Colonic mucosa (tissue), 4 donors: ENCODE data around the gene GNAO1. TPM values are rescaled to one million over a fixed set of nuclear protein-coding genes. Genes with fewer than 3 reads are reported as not detected.
A peak's percentile ranks its signal among the peaks of the same experiment; 100 is the strongest.

Experiments
- DNase-seq: peaks from one replicate; pipeline ENCODE4 v3.0.0-alpha.2; 2020
- H3K27ac ChIP-seq: fragments of 200-600 bp; one replicate; pipeline ENCODE4 v1.8.0; 2021
- H3K27me3 ChIP-seq: fragments of 200-600 bp; one replicate; pipeline ENCODE4 v1.8.0; 2021
- H3K36me3 ChIP-seq: fragments of 200-600 bp; one replicate; pipeline ENCODE4 v1.8.0; 2021
- H3K4me1 ChIP-seq: fragments of 200-600 bp; one replicate; pipeline ENCODE4 v1.8.0; 2021; ENCODE audit warnings: mild to moderate bottlenecking
- H3K4me3 ChIP-seq: fragments of 200-600 bp; one replicate; pipeline ENCODE4 v1.8.0; 2021
- H3K9ac ChIP-seq, 2 donors: one replicate each; pipeline ENCODE4 v1.7.0; 2013; ENCODE audit warnings: control low read depth in 2 of 2, low read depth in 2 of 2, low read length in 2 of 2
- H3K9me3 ChIP-seq: fragments of 200-600 bp; one replicate; pipeline ENCODE4 v1.8.0; 2021
- CTCF ChIP-seq: fragments of 200-600 bp; IDR thresholded peaks from one replicate; pipeline ENCODE4 v1.8.0; 2022; ENCODE audit warnings: antibody characterized with exemption, mild to moderate bottlenecking
- intact Hi-C: fragments of 100-400 bp; cut with DNase I; formaldehyde crosslinking; loops from one replicate; pipeline ENCODE4 v1.14.1; 2022
- total RNA-seq, 2 donors: library from RNA; stranded (reverse); fragmentation: NEBNext Ultra II Directional in 1 of 2; extraction: Animal tissue kit (Norgen Biotek cat#: 25700) in 1 of 2; gene quantifications; one replicate each; pipeline ENCODE4 v1.2.1, GENCODE V29; 2021
- donor health status: healthy.
- donor health status: DM: no; HTN: no; CAD: no.
- donor health status: DM: no; HTN: no; CAD: no.

The GNAO1 gene
- total RNA-seq, 2 donors from 2014 or later: 1.7 to 10.8 TPM

GRCh38 chr16:56262148-56262547 lies 70.9 kb downstream of the GNAO1 start:
- H3K27ac ChIP-seq: peak overlapping the region; percentile 33
- TF ChIP-seq CTCF: no peak

GRCh38 chr16:56262551-56263245 lies 71.4 kb downstream of the GNAO1 start:
- DNase-seq: no peak
- Histone ChIP-seq H3K4me1 (no peaks in the 10 kb centered on the region), H3K27me3 (no peaks in the 10 kb centered on the region), H3K9ac (no peak overlapping the region), H3K36me3 (no peaks in the 10 kb centered on the region), H3K4me3 (no peak overlapping the region), H3K27ac (peak overlapping the region; percentile 33), H3K9me3 (no peaks in the 10 kb centered on the region)
- intact Hi-C loops: no loop called here
- TF ChIP-seq CTCF: no peak

More at GRCh38 chr16:56262148-56262547, 70.9 kb downstream of the GNAO1 start:
- no peaks in the 10 kb centered on the region for H3K27me3 ChIP-seq
- H3K36me3 ChIP-seq: no peaks in the 10 kb centered on the region
- H3K9me3 ChIP-seq: no peaks in the 10 kb centered on the region
- DNase-seq: no peak
- intact Hi-C loops: no loop called here
- H3K9ac ChIP-seq: no peak overlapping the region
- H3K4me1 ChIP-seq: no peaks in the 10 kb centered on the region
- no peak overlapping the region for H3K4me3 ChIP-seq

GRCh38 chr16:56263711-56264608 lies 72.7 kb downstream of the GNAO1 start:
- DNase-seq: no peak
- Histone ChIP-seq H3K4me1 (no peaks in the 10 kb centered on the region), H3K4me3 (no peak overlapping the region), H3K27ac (no peak overlapping the region), H3K36me3 (no peaks in the 10 kb centered on the region), H3K9me3 (no peaks in the 10 kb centered on the region), H3K27me3 (no peaks in the 10 kb centered on the region), H3K9ac (no peak overlapping the region)
- intact Hi-C loops: no loop called here
- no peak for TF ChIP-seq CTCF

GRCh38 chr16:56264609-56264972 lies 73.3 kb downstream of the GNAO1 start:
- Histone ChIP-seq H3K27ac (no peak overlapping the region), H3K36me3 (no peaks in the 10 kb centered on the region), H3K4me3 (no peak overlapping the region), H3K9ac (no peak overlapping the region), H3K27me3 (no peaks in the 10 kb centered on the region), H3K4me1 (no peaks in the 10 kb centered on the region), H3K9me3 (no peaks in the 10 kb centered on the region)
- no peak for TF ChIP-seq CTCF
- no peak for DNase-seq
- intact Hi-C loops: no loop called here

GRCh38 chr16:56265184-56265583 lies 73.9 kb downstream of the GNAO1 start:
- no peak overlapping the region for H3K4me3 ChIP-seq
- no peak for TF ChIP-seq CTCF
- H3K9ac ChIP-seq: no peak overlapping the region
- no peaks in the 10 kb centered on the region for H3K27me3 ChIP-seq
- no peaks in the 10 kb centered on the region for H3K36me3 ChIP-seq
- H3K27ac ChIP-seq: no peak overlapping the region
- no peaks in the 10 kb centered on the region for H3K9me3 ChIP-seq
- intact Hi-C loops: no loop called here
- no peak for DNase-seq
- H3K4me1 ChIP-seq: no peaks in the 10 kb centered on the region
